ENCODE measurements around the gene KIF3C.
A peak's percentile ranks its signal among the peaks of the same experiment; 100 is the strongest.

Gene KIF3C

GRCh38 chr2:26016012-26016705, 33.9 kb upstream of the KIF3C start:
- no peak overlapping the region for H3K4me3 ChIP-seq
- DNase-seq (ENCODE audit: low spot score) = no peak
- TF ChIP-seq CTCF (IDR thresholded peaks at IDR 0.05) = no peak
- no peak overlapping the region for H3K27ac ChIP-seq

GRCh38 chr2:26013668-26014067, 31.4 kb upstream of the KIF3C start:
- H3K27ac ChIP-seq = no peak overlapping the region
- DNase-seq (ENCODE audit: low spot score) = no peak
- TF ChIP-seq CTCF (IDR thresholded peaks at IDR 0.05) = no peak
- H3K4me3 ChIP-seq = no peak overlapping the region

- no peak for TF ChIP-seq CTCF (IDR thresholded peaks at IDR 0.05)
- Histone ChIP-seq H3K4me3 (no peak overlapping the region), H3K27ac (no peak overlapping the region)
- no peak for DNase-seq (ENCODE audit: low spot score)
Observed at GRCh38 chr2:26011990-26012856, 29.9 kb upstream of the KIF3C start.

- Histone ChIP-seq H3K4me3 (no peak overlapping the region), H3K27ac (no peak overlapping the region)
- no peak for DNase-seq (ENCODE audit: low spot score)
- no peak for TF ChIP-seq CTCF (IDR thresholded peaks at IDR 0.05)
Observed at GRCh38 chr2:26011609-26011989, 29.3 kb upstream of the KIF3C start.

- no peak overlapping the region for H3K27ac ChIP-seq
- TF ChIP-seq CTCF (IDR thresholded peaks at IDR 0.05) = no peak
Observed at GRCh38 chr2:26010943-26011342, 28.6 kb upstream of the KIF3C start.

GRCh38 chr2:26009567-26009963, 27.3 kb upstream of the KIF3C start:
- no peak for TF ChIP-seq CTCF (IDR thresholded peaks at IDR 0.05)
- H3K27ac ChIP-seq = peak overlapping the region in 1 of 2 donors; percentile 22

More at GRCh38 chr2:26010943-26011342, 28.6 kb upstream of the KIF3C start:
- no peak overlapping the region for H3K4me3 ChIP-seq
- DNase-seq (ENCODE audit: low spot score) = no peak

More at GRCh38 chr2:26009567-26009963, 27.3 kb upstream of the KIF3C start:
- no peak overlapping the region for H3K4me3 ChIP-seq
- no peak for DNase-seq (ENCODE audit: low spot score)
